IgD-negative memory B cell (primary cell): Measurements from ENCODE around the gene AGAP3. TPM values are rescaled to one million over a fixed set of nuclear protein-coding genes. Genes with fewer than 3 reads are reported as not detected.
A peak's percentile ranks its signal among the peaks of the same experiment; 100 is the strongest.
"Not testable (repeated sequence)": the region's sequence is repeated elsewhere in the genome, so short reads cannot be mapped to it uniquely, and the experiment has no call there.

Experiments
- H3K27ac Mint-ChIP-seq, 3 donors: one replicate each; pipeline ENCODE4 v1.8.0; 2020 to 2022; ENCODE audit warnings: mild to moderate bottlenecking in 3 of 3, mixed read lengths in 3 of 3, moderate library complexity in 1 of 3
- H3K27me3 Mint-ChIP-seq: one replicate; pipeline ENCODE4 v1.8.0; 2021; ENCODE audit warnings: mixed read lengths
- H3K36me3 Mint-ChIP-seq: one replicate; pipeline ENCODE4 v1.8.0; 2020; ENCODE audit warnings: mild to moderate bottlenecking, mixed read lengths
- H3K4me1 Mint-ChIP-seq, 3 donors: one replicate each; pipeline ENCODE4 v1.8.0; 2020 to 2022; ENCODE audit warnings: mixed read lengths in 3 of 3, mild to moderate bottlenecking in 1 of 3
- H3K4me3 Mint-ChIP-seq, 4 donors: one replicate each; pipeline ENCODE4 v1.8.0; 2020 to 2022; ENCODE audit warnings: mild to moderate bottlenecking in 4 of 4, mixed read lengths in 4 of 4, moderate library complexity in 3 of 4
- H3K9me3 Mint-ChIP-seq, 3 donors: one replicate each; pipeline ENCODE4 v1.8.0; 2020 to 2021; ENCODE audit warnings: mixed read lengths in 3 of 3, mild to moderate bottlenecking in 1 of 3
- polyA plus RNA-seq: library from polyadenylated mRNA; unstranded; fragments of 300-500 nt; fragmentation: Illumina TruSeq; gene quantifications from one replicate; pipeline ENCODE4 v1.2.3, GENCODE V29; 2021

Gene AGAP3
- 3.5 TPM for polyA plus RNA-seq

GRCh38 chr7:151085691-151086620, at the start of gene AGAP3:
Gene AGAP3, plus strand, starts transcription at chr7:151086475. Its CDS starts 267 bp downstream, at chr7:151086742.
- H3K27me3 Mint-ChIP-seq = no peaks in the 10 kb centered on the region
- H3K4me3 Mint-ChIP-seq = peak within 1 kb of the TSS; percentile 88 to 95 (median 90)
- H3K4me1 Mint-ChIP-seq = peaks cover 10 to 23% (median 22%) of the 10 kb centered on the region in 3 donors
- no peaks in the 10 kb centered on the region for H3K36me3 Mint-ChIP-seq
- peak within 1 kb of the TSS; percentile 65 to 98 (median 90) for H3K27ac Mint-ChIP-seq
- H3K9me3 Mint-ChIP-seq = no peaks in the 10 kb centered on the region

GRCh38 chr7:151038951-151039849, 47.1 kb upstream of the AGAP3 start:
- no peak overlapping the region for H3K4me3 Mint-ChIP-seq
- H3K9me3 Mint-ChIP-seq = no peaks in the 10 kb centered on the region
- peak overlapping the region in 1 of 3 donors; percentile 43 for H3K27ac Mint-ChIP-seq
- H3K27me3 Mint-ChIP-seq = no peaks in the 10 kb centered on the region
- H3K36me3 Mint-ChIP-seq = peaks cover 3% of the 10 kb centered on the region
- no peaks in the 10 kb centered on the region for H3K4me1 Mint-ChIP-seq

GRCh38 chr7:151039850-151040548, 46.3 kb upstream of the AGAP3 start:
- Mint-ChIP-seq H3K9me3 (no peaks in the 10 kb centered on the region), H3K4me1 (no peaks in the 10 kb centered on the region), H3K4me3 (no peak overlapping the region), H3K27ac (no peak overlapping the region), H3K36me3 (peaks cover 3% of the 10 kb centered on the region), H3K27me3 (no peaks in the 10 kb centered on the region)

- H3K36me3 Mint-ChIP-seq = peaks cover 3% of the 10 kb centered on the region
- H3K9me3 Mint-ChIP-seq = no peaks in the 10 kb centered on the region
These were observed 45.5 kb upstream of the AGAP3 start for GRCh38 chr7:151040616-151041375.

GRCh38 chr7:151043449-151043848, 42.8 kb upstream of the AGAP3 start:
- not testable (repeated sequence) for H3K9me3 Mint-ChIP-seq, H3K27ac Mint-ChIP-seq, H3K27me3 Mint-ChIP-seq, H3K36me3 Mint-ChIP-seq, H3K4me1 Mint-ChIP-seq, H3K4me3 Mint-ChIP-seq

More at GRCh38 chr7:151040616-151041375, 45.5 kb upstream of the AGAP3 start:
- Mint-ChIP-seq H3K4me1 (no peaks in the 10 kb centered on the region), H3K4me3 (no peak overlapping the region), H3K27ac (no peak overlapping the region), H3K27me3 (no peaks in the 10 kb centered on the region)

- Mint-ChIP-seq H3K27ac (peak overlapping the region in 1 of 3 donors; percentile 59), H3K4me1 (no peaks in the 10 kb centered on the region), H3K4me3 (no peak overlapping the region), H3K9me3 (no peaks in the 10 kb centered on the region), H3K36me3 (no peaks in the 10 kb centered on the region), H3K27me3 (no peaks in the 10 kb centered on the region)
These were observed 42.3 kb upstream of the AGAP3 start for GRCh38 chr7:151043959-151044358.

- no peak overlapping the region for H3K4me3 Mint-ChIP-seq
- H3K36me3 Mint-ChIP-seq = no peaks in the 10 kb centered on the region
- no peaks in the 10 kb centered on the region for H3K9me3 Mint-ChIP-seq
- H3K27me3 Mint-ChIP-seq = no peaks in the 10 kb centered on the region
- H3K4me1 Mint-ChIP-seq = no peaks in the 10 kb centered on the region
- H3K27ac Mint-ChIP-seq = peak overlapping the region in 1 of 3 donors; percentile 59
These were observed 41.0 kb upstream of the AGAP3 start for GRCh38 chr7:151045262-151045661.

- Mint-ChIP-seq H3K36me3 (no peaks in the 10 kb centered on the region), H3K27me3 (peaks cover 1% of the 10 kb centered on the region), H3K27ac (no peak overlapping the region), H3K4me3 (no peak overlapping the region), H3K9me3 (no peaks in the 10 kb centered on the region), H3K4me1 (no peaks in the 10 kb centered on the region)
These were observed 40.3 kb upstream of the AGAP3 start for GRCh38 chr7:151045967-151046366.

GRCh38 chr7:151046603-151047573, 39.4 kb upstream of the AGAP3 start:
- Mint-ChIP-seq H3K27ac (peak overlapping the region in 1 of 3 donors; percentile 62), H3K4me1 (peaks cover 0 to 2% (median 0%) of the 10 kb centered on the region in 3 donors), H3K27me3 (peaks cover 6% of the 10 kb centered on the region), H3K36me3 (no peaks in the 10 kb centered on the region), H3K9me3 (no peaks in the 10 kb centered on the region), H3K4me3 (no peak overlapping the region)

GRCh38 chr7:151047976-151048815, 38.1 kb upstream of the AGAP3 start, which contains the start of gene ASIC3:
Gene ASIC3, plus strand, starts transcription at chr7:151048531. Its CDS starts 355 bp downstream, at chr7:151048886.
- Mint-ChIP-seq H3K4me1 (peaks cover 0 to 4% (median 0%) of the 10 kb centered on the region in 3 donors), H3K4me3 (no peak within 1 kb of the TSS), H3K36me3 (peaks cover 1% of the 10 kb centered on the region), H3K27me3 (peaks cover 11% of the 10 kb centered on the region), H3K27ac (peak within 1 kb of the TSS in 1 of 3 donors; percentile 62), H3K9me3 (no peaks in the 10 kb centered on the region)

- H3K27ac Mint-ChIP-seq = no peak overlapping the region
- peaks cover 1% of the 10 kb centered on the region for H3K36me3 Mint-ChIP-seq
- no peak overlapping the region for H3K4me3 Mint-ChIP-seq
- no peaks in the 10 kb centered on the region for H3K9me3 Mint-ChIP-seq
- H3K4me1 Mint-ChIP-seq = peaks cover 0 to 4% (median 0%) of the 10 kb centered on the region in 3 donors
- H3K27me3 Mint-ChIP-seq = peaks cover 11% of the 10 kb centered on the region
These were observed 37.3 kb upstream of the AGAP3 start for GRCh38 chr7:151048911-151049463.

GRCh38 chr7:151051108-151051507, 35.2 kb upstream of the AGAP3 start:
- Mint-ChIP-seq H3K36me3 (peaks cover 1% of the 10 kb centered on the region), H3K9me3 (no peaks in the 10 kb centered on the region), H3K27me3 (peaks cover 11% of the 10 kb centered on the region), H3K27ac (no peak overlapping the region), H3K4me1 (peaks cover 0 to 4% (median 0%) of the 10 kb centered on the region in 3 donors), H3K4me3 (no peak overlapping the region)
